GM23248 (cell line): ENCODE data around the gene PDE6D. TPM values are rescaled to one million over a fixed set of nuclear protein-coding genes. Genes with fewer than 3 reads are reported as not detected.

Experiments used
- DNase-seq: peaks from one replicate; pipeline ENCODE4 v3.0.0-alpha.2; 2015
- H2AFZ ChIP-seq: fragments of 200-600 bp; sonication (generic); 2 replicates; pipeline ENCODE4 v1.6.1; 2016; ENCODE audit warnings: antibody characterized with exemption
- H3F3A ChIP-seq: fragments of 200-600 bp; sonication (generic); 2 replicates; pipeline ENCODE4 v1.6.1; 2016; ENCODE audit warnings: mild to moderate bottlenecking, antibody characterized with exemption, mixed run types; ENCODE audit not compliant: insufficient read depth
- H3K27ac ChIP-seq: fragments of 200-600 bp; sonication (generic); 2 replicates; pipeline ENCODE4 v1.5.1; 2016; ENCODE audit warnings: mild to moderate bottlenecking
- H3K27me3 ChIP-seq: fragments of 200-600 bp; sonication (generic); replicated peaks from 2 replicates; pipeline ENCODE4 v1.6.1; 2016; ENCODE audit warnings: mild to moderate bottlenecking; ENCODE audit not compliant: insufficient read depth
- H3K36me3 ChIP-seq: fragments of 200-600 bp; sonication (generic); 2 replicates; pipeline ENCODE4 v1.6.1; 2016; ENCODE audit warnings: low read depth, mild to moderate bottlenecking
- H3K4me1 ChIP-seq: fragments of 200-600 bp; sonication (generic); 2 replicates; pipeline ENCODE4 v1.6.1; 2016; ENCODE audit warnings: mild to moderate bottlenecking; ENCODE audit not compliant: insufficient read depth
- H3K4me2 ChIP-seq: fragments of 200-600 bp; sonication (generic); one replicate; pipeline ENCODE4 v1.6.1; 2016; ENCODE audit warnings: mild to moderate bottlenecking; ENCODE audit not compliant: unreplicated experiment
- H3K4me3 ChIP-seq: fragments of 200-600 bp; sonication (generic); 2 replicates; pipeline ENCODE4 v1.5.1; 2016; ENCODE audit warnings: mild to moderate bottlenecking
- H3K79me2 ChIP-seq: fragments of 200-600 bp; sonication (generic); 2 replicates; pipeline ENCODE4 v1.6.1; 2016; ENCODE audit warnings: mild to moderate bottlenecking; ENCODE audit not compliant: insufficient read depth
- H3K9ac ChIP-seq: fragments of 200-600 bp; sonication (generic); 2 replicates; pipeline ENCODE4 v1.6.1; 2016; ENCODE audit warnings: mild to moderate bottlenecking
- H3K9me2 ChIP-seq: fragments of 200-600 bp; sonication (generic); 2 replicates; pipeline ENCODE4 v1.6.1; 2016; ENCODE audit warnings: mixed run types, mild to moderate bottlenecking, moderate library complexity; ENCODE audit not compliant: insufficient read depth
- H3K9me3 ChIP-seq: fragments of 200-600 bp; sonication (generic); one replicate; pipeline ENCODE4 v1.6.1; 2017; ENCODE audit warnings: low read depth
- H4K20me1 ChIP-seq: fragments of 200-600 bp; sonication (generic); 2 replicates; pipeline ENCODE4 v1.6.0; 2016; ENCODE audit not compliant: insufficient read depth
- EZH2 ChIP-seq: fragments of 200-600 bp; sonication (generic); IDR thresholded peaks from 2 replicates; pipeline ENCODE4 v1.6.1; 2018; ENCODE audit warnings: antibody characterized with exemption, mild to moderate bottlenecking; ENCODE audit not compliant: insufficient read depth, poor library complexity, severe bottlenecking
- EZH2phosphoT487 ChIP-seq: fragments of 200-600 bp; sonication (generic); IDR thresholded peaks from 2 replicates; pipeline ENCODE4 v1.6.1; 2018; ENCODE audit warnings: antibody characterized with exemption, moderate library complexity, mild to moderate bottlenecking, low read depth; ENCODE audit not compliant: insufficient read depth
- WGBS, 2 experiments: methylation state at CpG; one replicate each; pipeline ENCODE4 v1.1.6; 2015 to 2017; ENCODE audit warnings: low lambda C conversion rate in 2 of 2, low coverage in 1 of 2; ENCODE audit errors: missing lambda C conversion rate in 2 of 2; 5-methylcytosine and 5-hydroxymethylcytosine counted together
- in situ Hi-C: fragments of 300-500 bp; cut with MboI; formaldehyde crosslinking; loops from 2 replicates; pipeline ENCODE4 v1.15.0; 2020
- polyA plus RNA-seq: library from polyadenylated mRNA; unstranded; fragments of >200 nt; fragmentation: Nextera tagmentation; extraction: Ambion mirVana; gene quantifications from 2 replicates; pipeline ENCODE4 v1.2.1, GENCODE V29; 2016
- total RNA-seq: library from RNA; depleted of rRNA; stranded (reverse); fragments of >200 nt; shearing (Covaris generic); gene quantifications from 2 replicates; pipeline ENCODE4 v1.2.3, GENCODE V29; 2014

The PDE6D gene
- total and polyA plus RNA-seq, 2 experiments from 2014 or later = 29.5 to 36.3 TPM

GRCh38 chr2:231711677-231712450 is 69.2 kb downstream of the PDE6D start:
- H3K9me3 ChIP-seq = no peaks in the 10 kb centered on the region
- 72 to 73% methylated on average over 9 of the region's 9 CpGs for WGBS, 2 experiments
- no peaks in the 10 kb centered on the region for H3K27me3 ChIP-seq
- peak overlapping the region; percentile 92 for H3K4me2 ChIP-seq
- peak overlapping the region; percentile 33; the same call in 1 of the 2 replicates for H3K27ac ChIP-seq
- no peaks in the 10 kb centered on the region for H3K9me2 ChIP-seq
- H3K4me1 ChIP-seq = peaks cover 26% of the 10 kb centered on the region
- H3K79me2 ChIP-seq = peaks cover 43% of the 10 kb centered on the region
- H3K4me3 ChIP-seq = peak overlapping the region; percentile 77
- no peak overlapping the region for H2AFZ ChIP-seq
- DNase-seq = no peak
- H4K20me1 ChIP-seq = no peaks in the 10 kb centered on the region
- H3K36me3 ChIP-seq = no peaks in the 10 kb centered on the region
- TF ChIP-seq EZH2 = no peak
- no peak for TF ChIP-seq EZH2phosphoT487
- peaks cover 14% of the 10 kb centered on the region for H3F3A ChIP-seq
- in situ Hi-C loops = loop anchor here (10.0 kb wide), 1 partner anchor 97 kb away; no protein-coding TSS in a partner anchor
- peak overlapping the region; percentile 98 for H3K9ac ChIP-seq

- no peaks in the 10 kb centered on the region for H3K9me2 ChIP-seq
- 14 to 16% methylated on average over 37 to 43 of the region's 43 CpGs for whole genome bisulfite sequencing, 2 experiments
- H3K4me3 ChIP-seq = peak overlapping the region; percentile 77
- no peaks in the 10 kb centered on the region for H3K9me3 ChIP-seq
- DNase-seq = peak; percentile 53
- H3K27me3 ChIP-seq = no peaks in the 10 kb centered on the region
- H3K4me2 ChIP-seq = peak overlapping the region; percentile 92
- H3F3A ChIP-seq = peaks cover 13% of the 10 kb centered on the region
- in situ Hi-C loops = loop anchor here (10.0 kb wide), 1 partner anchor 96 kb away; no protein-coding TSS in a partner anchor
- no peaks in the 10 kb centered on the region for H4K20me1 ChIP-seq
- H2AFZ ChIP-seq = no peak overlapping the region
- peaks cover 19% of the 10 kb centered on the region for H3K4me1 ChIP-seq
- H3K9ac ChIP-seq = peak overlapping the region; percentile 98
- no peak for TF ChIP-seq EZH2
- no peak for TF ChIP-seq EZH2phosphoT487
- H3K27ac ChIP-seq = peak overlapping the region; percentile 33
- H3K79me2 ChIP-seq = peaks cover 45% of the 10 kb centered on the region
- H3K36me3 ChIP-seq = no peaks in the 10 kb centered on the region
Measured at GRCh38 chr2:231710799-231711676, 70.0 kb downstream of the PDE6D start.

- Histone ChIP-seq H4K20me1 (no peaks in the 10 kb centered on the region), H3K4me3 (peak overlapping the region; percentile 77), H3K9ac (peak overlapping the region; percentile 98), H3K4me1 (peaks cover 14% of the 10 kb centered on the region), H3K9me2 (no peaks in the 10 kb centered on the region), H3K27ac (peak overlapping the region; percentile 92), H3K4me2 (peak overlapping the region; percentile 92), H3F3A (peaks cover 13% of the 10 kb centered on the region), H3K9me3 (no peaks in the 10 kb centered on the region), H3K27me3 (no peaks in the 10 kb centered on the region), H2AFZ (peak overlapping the region; percentile 37; the same call in 1 of the 2 replicates), H3K79me2 (peaks cover 48% of the 10 kb centered on the region), H3K36me3 (no peaks in the 10 kb centered on the region)
- 1 to 2% methylated on average over 76 to 92 of the region's 105 CpGs for WGBS, 2 experiments
- DNase-seq = peak; percentile 95
- in situ Hi-C loops = loop anchor here (10.0 kb wide), 1 partner anchor 95 kb away; no protein-coding TSS in a partner anchor
- TF ChIP-seq EZH2 (no peak), EZH2phosphoT487 (no peak)
Measured at GRCh38 chr2:231709981-231710798, 70.9 kb downstream of the PDE6D start.
